GM18909 (cell line): ENCODE data around the gene C8G.

ENCODE experiments used
- ATAC-seq: cut with Tn5 transposase; IDR thresholded peaks from one replicate; pipeline ENCODE4 v1.9.1; 2021; ENCODE audit warnings: mild to moderate bottlenecking; ENCODE audit not compliant: unreplicated experiment, poor library complexity

C8G gene

DNA sequence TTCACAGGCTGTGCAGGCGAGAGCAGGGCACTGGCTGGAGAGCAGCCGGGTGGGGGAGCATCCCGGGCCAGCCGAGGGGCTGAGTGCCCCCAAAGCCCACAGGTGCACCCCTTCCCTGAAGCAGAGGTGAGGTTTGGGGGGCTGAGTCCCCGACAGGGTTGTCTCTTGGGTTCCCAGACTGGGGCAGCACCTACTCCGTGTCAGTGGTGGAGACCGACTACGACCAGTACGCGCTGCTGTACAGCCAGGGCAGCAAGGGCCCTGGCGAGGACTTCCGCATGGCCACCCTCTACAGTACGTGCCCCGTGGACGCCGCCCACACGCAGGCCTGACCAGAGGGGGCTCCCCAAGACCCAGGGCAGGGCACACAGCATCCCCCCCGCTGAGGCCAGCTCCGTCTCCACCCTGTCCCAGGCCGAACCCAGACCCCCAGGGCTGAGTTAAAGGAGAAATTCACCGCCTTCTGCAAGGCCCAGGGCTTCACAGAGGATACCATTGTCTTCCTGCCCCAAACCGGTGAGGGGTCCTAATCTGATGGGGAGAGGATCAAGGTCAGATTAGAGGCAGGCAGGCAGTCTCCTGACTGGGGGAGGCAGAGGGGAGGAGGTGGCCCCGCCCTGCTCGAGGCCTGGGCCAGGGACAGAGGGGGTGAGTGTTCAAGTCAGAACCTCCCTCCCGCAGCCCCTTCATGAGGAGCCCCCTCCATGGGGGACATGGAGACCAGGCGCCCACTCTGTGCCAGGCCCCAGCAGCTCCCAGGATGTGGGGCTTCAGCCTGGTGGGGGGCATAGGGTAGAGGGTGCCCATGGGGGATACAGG lies 34.9 kb downstream of the C8G start:
- no peak for ATAC-seq

DNA sequence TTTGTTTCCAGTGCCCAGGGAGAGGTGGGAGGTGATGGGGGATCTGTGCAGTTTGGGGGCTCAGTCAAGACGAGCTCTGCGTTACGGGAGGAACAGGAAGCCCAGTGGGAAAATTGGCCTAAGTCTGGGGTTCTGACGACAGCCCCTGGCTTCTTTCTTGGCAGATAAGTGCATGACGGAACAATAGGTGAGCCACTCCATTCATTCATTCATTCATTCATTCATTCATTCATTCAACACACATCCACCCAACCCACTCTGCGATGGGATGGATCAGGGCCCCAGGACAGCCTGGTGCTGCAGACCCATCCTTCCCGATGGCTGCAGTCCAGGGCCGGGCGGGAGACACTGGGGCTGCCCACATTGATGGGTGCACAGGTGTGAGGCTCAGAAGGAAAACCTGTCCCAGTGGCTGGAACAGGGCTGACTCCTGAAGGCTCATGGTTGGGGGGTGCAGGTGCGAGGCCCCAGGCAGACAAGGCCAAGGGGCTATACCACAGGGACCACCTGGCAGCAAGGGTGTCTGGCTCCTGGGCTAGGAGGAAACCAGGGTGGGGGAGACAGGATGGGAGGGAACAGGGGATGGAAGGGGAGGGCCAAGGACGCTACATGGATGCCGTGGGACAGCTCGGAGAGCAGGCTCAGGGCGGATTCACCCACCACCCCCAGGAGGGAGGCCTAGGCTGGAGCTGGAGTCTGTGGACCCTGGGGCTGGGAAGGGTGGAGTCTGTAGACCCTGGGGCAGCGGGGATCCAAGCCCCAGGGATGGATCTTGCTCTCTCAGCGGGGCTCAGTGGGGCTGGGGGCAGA lies 35.8 kb downstream of the C8G start:
- no peak for ATAC-seq

- no peak for ATAC-seq
Measured at GRCh38 chr9:136981588-136982231, 36.7 kb downstream of the C8G start.

DNA sequence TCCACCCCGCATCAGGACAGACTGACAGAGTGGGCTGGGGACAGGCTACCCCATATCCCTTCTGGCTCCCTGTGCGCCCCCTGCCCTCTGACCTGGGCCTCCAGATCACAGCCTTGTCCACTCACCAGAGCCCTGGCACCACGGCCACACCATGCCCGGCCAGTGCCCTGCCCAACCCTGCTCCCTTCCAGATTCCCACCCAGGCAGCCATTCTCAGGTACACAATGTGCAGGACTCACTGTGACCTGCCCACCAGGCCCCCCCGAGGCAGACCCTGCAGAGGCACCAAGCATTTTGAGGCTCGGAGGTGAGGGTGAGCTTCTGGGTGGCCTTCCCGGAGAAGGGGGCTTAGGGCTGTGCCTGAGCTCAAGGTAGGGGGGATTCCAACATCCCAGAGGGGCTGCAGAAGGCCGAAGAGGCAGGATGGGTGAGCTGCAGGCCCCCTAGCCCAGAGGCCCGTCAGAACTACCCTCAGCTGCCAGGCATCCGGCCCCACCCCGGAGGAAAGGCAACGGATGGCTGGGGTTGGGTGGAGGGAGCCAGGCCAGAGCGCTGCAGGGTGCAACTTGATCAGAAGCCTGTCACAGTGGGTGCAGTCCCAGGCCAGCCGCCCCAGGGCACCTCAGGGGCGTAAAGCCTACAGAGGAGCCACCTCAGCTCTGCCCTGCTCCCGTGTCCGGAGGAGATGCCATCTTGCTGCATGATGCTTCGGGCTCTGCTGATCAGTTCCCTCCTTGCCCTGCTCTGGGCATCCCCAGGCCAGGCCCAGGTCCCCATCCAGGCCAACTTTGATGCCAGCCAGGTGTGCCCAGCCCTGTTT lies 37.4 kb downstream of the C8G start, which contains the start of gene LCNL1:
TSS of gene LCNL1 (plus strand) at position 762 of the 820 bp plus-strand sequence. CDS start 594 bp downstream, outside the sequence.
- no peak for ATAC-seq

- ATAC-seq, result no peak
Measured at GRCh38 chr9:136983167-136983566, 38.1 kb downstream of the C8G start.

GRCh38 chr9:136983656-136984314 lies 38.7 kb downstream of the C8G start:
- no peak for ATAC-seq

- ATAC-seq, result no peak
Measured at GRCh38 chr9:136984464-136985026, 39.5 kb downstream of the C8G start.

DNA sequence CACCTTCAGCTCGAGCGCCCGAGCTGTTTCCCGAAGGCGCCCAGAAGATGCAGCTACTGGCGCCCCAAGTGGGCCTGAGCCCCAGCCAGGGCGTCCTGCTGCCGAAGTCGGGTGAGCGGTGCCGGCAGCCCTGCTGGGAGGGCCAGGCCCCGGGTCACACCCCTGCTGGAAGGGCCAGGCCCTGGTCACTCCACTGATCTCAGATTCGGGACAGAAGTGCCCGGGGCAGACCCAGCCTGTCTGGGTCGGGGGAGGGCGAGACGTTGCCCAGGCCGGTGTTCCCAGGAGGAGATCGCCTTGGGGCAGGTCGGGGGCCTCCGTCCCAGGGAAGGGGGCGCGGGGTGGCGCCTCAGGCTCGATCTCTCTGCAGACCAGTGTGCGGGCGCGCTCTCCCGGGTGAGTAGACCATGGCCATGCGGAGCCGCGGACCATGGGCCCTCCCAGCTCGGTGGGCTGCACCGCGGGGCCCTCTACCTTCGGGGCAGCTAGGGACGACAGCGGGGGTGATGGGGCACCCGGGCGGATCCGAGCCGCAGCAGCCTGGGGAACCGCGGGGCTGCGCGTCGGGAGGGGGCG lies 40.1 kb downstream of the C8G start:
- no peak for ATAC-seq

DNA sequence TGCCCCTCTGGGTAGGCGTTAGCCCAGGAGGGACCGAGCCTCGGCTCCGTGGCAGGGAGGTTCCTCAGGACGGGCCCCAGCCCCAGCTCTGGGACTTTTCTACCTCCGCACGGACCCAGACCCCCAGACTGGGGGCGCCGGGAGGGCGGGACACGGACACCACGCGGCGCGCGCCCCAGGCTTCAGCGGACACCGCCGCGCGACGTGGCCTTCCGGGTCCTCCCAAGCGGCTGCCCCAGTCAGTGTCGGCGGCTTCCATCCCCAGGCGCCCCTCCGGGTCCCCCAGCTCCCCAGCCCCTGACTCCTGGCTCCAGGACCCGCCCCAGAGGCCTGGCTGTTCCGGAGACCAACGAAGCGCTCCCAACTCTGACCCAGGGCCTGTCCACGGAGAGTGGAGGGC lies 40.8 kb downstream of the C8G start:
- ATAC-seq, result no peak

- no peak for ATAC-seq
Measured at GRCh38 chr9:136988872-136989271, 43.8 kb downstream of the C8G start.

DNA sequence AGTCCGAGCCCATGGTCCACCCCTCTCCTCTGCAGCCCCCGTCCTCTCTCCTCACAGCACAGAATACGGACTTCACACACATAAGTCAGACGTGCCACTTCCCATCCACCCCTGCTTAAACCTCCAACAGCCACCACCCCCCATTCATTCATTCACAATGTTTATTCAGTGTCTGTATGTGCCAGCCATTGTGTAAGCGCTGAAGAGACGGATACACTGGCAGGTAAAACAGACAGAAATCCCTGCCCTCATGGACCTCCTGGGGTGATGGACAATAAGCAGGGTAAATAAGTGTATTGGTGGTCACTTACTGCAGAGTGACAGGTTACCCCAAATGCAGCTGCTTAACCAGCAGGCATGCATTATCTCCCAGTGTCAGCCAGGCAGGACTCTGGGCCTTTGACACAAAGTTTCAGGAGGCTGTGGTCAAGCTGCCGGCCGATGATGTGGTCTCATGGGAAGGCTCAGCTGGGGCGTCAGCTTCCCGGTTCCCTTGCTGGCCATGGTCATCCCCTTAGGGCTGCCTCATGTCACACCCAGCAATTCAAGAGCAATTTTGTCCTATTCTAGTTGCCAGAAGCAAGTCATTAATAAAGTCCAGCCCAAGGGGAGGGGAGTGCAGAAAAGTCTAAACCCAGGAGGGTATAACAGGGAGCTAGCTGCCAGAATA lies 45.3 kb downstream of the C8G start:
- no peak for ATAC-seq

- peak; percentile 80 for ATAC-seq
Measured at GRCh38 chr9:136991993-136992818, 47.2 kb downstream of the C8G start, which contains the start of gene PAXX. Gene PAXX, plus strand, starts transcription at chr9:136992422. Its CDS starts 22 bp downstream, at chr9:136992444.

DNA sequence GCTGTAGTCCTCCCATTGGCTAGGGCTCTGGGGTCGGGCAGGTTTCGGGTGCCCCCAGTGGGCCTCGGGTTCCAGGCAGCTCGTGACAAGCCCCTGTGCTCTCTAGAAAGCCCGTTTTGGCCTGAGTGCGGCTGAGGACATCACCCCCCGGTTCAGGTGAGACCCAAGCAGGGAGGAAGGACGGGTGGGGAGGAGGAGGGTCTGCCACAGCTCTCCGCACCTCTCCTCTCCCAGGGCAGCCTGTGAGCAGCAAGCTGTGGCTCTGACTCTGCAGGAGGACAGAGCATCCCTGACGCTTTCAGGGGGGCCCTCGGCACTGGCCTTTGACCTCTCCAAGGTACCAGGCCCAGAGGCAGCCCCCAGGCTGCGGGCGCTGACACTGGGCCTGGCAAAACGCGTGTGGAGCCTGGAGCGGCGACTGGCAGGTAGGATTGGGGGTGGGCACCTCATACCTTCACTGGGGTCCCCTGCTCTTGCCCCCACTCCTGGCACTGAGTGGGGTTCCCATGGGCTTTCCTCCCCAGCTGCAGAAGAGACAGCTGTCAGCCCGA lies 47.9 kb downstream of the C8G start:
- no peak for ATAC-seq

GRCh38 chr9:136994180-136994887 lies 49.3 kb downstream of the C8G start:
- ATAC-seq, result no peak

DNA sequence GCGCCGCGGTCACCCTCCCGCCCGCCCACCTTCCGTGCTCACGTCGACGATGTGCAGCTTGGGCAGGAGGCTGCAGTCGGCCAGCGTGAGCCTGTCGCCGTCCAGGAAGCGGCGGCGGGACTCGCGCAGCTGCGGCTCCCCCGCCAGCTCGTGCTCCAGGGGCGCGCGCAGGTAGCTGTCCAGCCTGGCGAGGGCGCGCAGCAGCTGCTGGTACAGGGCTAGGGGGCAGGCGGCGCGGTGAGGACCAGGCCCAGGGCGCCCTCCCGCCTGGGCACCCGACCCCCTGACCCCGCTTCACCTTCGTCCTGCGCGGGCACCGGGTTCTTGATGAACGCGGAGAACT lies 49.8 kb downstream of the C8G start:
- no peak for ATAC-seq

DNA sequence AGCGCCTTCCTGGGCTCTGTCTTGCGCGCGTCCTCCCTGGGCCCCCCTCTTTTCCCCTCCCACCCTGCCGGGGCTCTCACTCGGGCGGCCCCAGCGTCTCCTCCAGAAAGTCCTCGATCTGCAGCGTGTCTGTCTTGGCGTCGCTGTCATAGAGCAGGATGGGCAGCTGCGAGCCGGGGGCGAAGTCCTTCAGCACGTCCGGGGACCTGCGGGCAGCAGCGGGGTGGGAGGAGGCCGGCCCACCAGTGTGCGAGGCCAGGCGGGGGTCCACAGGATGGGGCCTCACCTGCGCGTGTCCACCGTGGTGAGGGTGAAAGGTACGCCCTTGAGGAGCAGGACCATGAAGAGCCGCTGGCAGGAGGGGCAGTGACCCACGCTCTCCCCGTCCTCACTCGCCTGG lies 50.3 kb downstream of the C8G start:
- ATAC-seq, result no peak
